Left lobe of liver (tissue), 2 donors: ENCODE results near the gene TRMT11. TPM values are rescaled to one million over a fixed set of nuclear protein-coding genes. Genes with fewer than 3 reads are reported as not detected.
"Not testable (repeated sequence)": the region's sequence is repeated elsewhere in the genome, so short reads cannot be mapped to it uniquely, and the experiment has no call there.

ENCODE experiments used
- ATAC-seq: fragments of 200-7000 bp; cut with Tn5 transposase; one replicate; pipeline ENCODE4 v1.9.1; 2020; ENCODE audit warnings: mild to moderate bottlenecking, moderate library complexity
- DNase-seq: peaks from one replicate; pipeline ENCODE4 v3.0.0-alpha.2; 2020; ENCODE audit warnings: low spot score
- total RNA-seq: library from RNA; stranded (reverse); gene quantifications from one replicate; pipeline ENCODE4 v1.2.1, GENCODE V29; 2021
- donor health status: DM: no; HTN: no; CAD: no; lungs with moderate emphysema.
- donor health status: DM: no; HTN: yes; CAD: no.

Gene TRMT11
- total RNA-seq, 1 donor from 2014 or later = 11.6 TPM

DNA sequence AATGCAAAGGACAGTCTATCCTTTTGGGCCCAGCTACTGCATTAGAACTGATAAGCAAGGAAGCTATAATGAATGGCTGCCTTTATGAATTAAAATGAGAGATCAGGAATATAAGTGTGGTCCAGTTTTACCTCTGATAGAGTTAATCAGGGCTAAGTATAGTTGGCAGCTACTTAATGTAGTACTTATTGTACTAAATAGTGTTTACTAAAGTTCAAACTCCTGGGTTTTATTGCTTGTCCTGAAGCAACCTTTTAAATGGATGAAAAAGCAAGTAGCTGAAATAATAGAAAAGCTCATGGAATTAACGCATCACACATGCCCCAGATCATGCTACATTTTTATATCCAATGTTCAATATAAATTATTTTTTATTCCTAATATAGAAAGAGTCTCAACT is 5.3 kb downstream of the TRMT11 start:
- DNase-seq = no peak
- peak; percentile 49 for ATAC-seq

DNA sequence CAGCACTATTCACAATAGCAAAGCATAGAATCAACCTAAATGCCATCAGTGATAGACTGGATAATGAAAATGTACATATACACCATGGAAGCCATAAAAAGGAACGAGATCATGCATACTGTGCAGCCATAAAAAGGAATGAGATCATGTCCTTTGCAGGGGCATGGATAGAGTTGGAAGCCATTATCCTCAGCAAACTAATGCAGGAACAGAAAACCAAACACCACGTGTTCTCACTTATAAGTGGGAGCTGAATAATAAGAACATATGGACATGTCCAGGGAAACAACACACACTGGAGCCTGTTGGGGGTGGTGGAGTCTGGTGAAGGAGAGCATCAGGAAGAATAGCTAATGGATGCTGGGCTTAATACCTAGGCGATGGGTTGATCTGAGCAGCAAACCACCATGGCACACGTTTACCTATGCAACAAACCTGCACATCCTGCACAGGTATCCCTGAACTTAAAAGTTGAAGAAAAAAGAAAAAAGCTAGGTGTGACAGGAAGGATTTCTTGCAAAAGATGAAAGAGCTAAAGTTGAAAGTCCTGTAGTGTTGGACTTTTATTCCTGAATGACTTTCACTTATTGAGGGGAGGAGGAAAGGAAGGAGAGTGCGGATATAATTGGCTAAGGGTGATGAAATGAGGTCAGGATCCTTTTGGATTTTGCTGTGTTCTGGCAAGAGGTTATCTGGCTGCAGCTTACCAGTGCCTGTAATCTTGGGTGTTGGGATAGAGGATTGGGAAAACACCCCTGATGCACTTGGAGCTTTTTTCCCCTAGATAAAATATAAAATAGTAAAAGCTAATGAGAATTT is 8.5 kb downstream of the TRMT11 start:
- no peak for DNase-seq

DNA sequence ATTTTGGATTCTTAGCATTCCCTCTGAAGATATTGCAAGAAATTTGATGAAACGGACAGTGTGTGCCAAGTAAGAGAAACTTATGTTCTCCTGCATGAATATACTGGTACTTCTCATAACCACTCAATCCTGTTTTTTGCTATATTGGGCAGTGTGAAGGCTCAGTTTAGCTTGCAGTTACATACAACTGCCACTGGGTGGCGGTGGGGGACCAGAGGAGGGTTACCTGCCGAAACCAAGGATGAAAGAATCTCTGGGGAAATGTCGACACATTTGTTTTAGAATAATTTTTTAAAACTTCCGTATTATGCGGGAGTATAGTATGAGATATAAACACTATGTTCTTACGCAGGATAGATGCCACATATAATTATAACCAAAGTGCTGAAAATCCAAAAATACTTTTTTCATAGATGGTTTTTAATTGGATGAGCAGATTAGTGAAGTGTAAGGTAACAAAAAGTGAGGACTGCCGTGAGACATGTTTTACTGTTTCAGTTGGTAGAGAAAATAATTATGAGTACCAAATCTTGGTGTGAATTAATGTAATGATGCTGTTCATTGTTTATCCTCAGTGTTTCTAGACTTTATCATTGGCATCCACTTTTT is 9.7 kb downstream of the TRMT11 start:
- peak; percentile 90 for ATAC-seq

More for the DNA sequence above, 8.5 kb downstream of the TRMT11 start:
- ATAC-seq = peak; percentile 82

DNA sequence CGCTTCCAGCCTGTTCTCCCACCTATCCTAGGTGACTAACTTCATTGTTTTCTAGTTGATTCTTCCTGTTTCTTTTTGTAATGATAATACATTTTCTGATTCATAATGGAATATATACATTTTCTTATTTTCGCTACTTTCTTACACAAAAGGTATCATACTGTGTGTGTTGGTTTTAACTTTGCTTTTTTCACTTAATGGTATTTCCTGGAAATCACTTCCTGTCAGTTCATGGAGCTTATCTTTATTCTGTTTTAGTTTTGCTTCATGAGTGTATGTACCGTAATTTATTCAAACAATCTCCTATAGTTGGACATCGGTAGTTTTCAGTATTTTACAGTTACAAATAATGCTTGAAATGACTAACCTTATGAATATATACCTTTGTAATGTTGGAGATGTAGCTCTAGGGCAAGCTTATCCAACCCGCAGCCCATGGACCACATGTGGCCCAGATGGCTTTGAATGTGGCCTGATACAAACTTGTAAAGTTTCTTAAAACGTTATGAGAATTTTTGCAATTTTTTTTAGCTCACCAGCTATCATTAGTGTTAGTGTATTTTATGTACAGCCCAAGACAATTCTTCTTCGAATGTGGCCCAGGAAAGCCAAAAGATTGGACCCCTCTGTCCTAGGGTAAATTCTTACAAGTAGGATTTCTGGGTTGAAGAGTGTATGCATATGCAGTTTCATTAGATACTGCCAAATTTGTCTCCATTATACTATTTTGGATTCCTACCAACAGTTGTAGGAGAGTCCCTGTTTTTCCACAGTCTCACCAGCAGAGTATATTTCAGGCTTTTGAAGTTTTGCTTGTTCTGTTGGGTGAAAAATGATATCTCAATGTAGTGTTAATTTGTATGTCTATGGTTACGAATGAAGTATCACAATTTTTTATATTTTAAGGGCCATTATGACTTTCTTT is 16.7 kb downstream of the TRMT11 start:
- ATAC-seq (no peak), DNase-seq (no peak)

More for the DNA sequence above, 9.7 kb downstream of the TRMT11 start:
- peak; percentile 69 for DNase-seq

DNA sequence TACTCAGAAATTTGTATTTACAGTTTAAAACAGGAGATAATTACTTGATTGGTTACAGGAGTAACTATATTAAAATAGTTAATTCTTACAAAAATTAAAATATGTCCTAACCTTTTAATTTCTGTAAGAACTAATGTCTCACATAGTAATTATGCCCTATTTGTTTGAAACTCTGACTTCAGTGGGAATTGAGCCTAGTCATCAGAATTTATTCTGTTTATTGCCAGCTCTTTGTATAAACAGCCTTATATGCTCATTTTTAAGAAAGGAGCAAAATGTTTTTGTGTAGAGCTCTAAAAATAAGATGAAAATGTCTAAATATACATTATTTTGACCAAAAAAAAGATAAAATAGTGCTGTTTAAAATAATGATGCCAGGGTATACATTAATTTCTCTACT is 21.5 kb downstream of the TRMT11 start:
- ATAC-seq (no peak), DNase-seq (no peak)

DNA sequence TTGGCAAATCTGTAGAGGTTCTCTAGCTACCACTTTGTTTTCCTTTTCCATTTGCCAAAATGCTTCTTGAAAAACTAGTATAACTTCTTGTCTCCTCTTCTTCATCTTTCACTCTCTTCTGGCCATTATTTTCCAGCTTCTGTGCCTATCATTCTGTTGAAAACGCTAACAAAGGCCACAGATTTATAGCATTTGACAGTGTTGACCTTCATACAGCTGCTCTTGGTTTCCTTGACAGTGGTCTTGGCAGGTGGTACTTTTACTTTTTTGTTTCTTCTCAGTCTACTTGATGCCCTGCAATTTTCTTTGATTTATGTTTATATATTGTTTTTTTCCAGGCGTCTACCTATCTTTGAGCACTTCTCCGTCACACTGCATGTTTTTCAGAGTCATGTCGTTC is 23.7 kb downstream of the TRMT11 start:
- DNase-seq (no peak), ATAC-seq (no peak)

DNA sequence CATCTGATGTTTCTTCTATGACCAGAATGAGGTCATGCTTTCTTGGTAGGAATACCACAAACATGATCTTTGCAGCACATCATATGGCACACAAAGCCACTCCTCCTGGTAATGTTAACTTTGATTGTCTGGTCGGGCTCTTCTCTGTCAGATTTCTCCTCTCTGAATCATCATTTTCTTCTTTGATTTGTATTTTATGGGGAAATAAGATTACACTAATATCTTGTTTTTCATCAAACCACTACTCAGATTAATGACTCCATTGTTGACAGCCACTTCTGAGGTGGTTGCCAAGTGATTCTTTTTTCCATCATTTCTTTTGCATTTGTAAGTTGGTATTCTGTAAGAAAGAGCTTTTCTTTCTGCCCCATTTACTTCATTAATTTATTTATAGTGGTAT is 29.5 kb downstream of the TRMT11 start:
- ATAC-seq = no peak
- DNase-seq = no peak

DNA sequence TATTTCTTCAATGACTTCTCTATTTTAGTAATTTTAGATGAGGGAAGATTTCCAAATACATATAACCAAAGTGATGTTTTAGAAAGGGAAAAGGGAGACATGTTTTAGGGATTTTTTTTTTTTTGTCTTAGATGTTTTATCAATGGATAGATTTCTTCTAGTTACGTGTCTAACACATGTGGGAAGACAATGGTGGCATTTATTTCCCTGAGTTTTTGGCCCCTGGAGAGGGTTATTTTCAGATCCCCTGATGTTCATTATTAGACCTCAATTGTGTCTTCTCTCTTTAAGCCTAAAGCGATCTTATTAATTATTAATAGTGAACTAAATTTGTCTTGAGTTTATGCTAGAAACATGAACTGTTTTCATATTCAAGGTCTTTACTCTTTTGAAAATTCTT is 30.3 kb downstream of the TRMT11 start:
- DNase-seq (no peak), ATAC-seq (no peak)

DNA sequence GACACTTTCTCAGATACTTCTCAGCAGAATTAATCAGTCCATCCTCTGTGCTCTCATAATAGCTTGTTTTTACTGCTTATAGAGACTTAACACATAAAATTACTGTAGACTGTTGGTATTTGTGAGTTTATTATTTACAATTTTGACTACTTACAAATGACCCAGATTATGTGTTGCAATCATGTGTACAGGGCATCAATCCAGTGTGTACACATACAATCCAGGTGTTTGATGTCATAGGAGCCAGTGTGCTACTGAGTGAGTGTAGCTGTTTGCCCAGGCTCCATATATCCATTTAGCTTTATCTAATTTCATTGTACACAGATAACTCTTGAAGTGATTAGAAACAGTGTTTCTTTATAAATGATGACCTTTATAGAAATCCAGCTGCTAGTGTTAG is 31.3 kb downstream of the TRMT11 start:
- ATAC-seq (peak; percentile 94), DNase-seq (no peak)

DNA sequence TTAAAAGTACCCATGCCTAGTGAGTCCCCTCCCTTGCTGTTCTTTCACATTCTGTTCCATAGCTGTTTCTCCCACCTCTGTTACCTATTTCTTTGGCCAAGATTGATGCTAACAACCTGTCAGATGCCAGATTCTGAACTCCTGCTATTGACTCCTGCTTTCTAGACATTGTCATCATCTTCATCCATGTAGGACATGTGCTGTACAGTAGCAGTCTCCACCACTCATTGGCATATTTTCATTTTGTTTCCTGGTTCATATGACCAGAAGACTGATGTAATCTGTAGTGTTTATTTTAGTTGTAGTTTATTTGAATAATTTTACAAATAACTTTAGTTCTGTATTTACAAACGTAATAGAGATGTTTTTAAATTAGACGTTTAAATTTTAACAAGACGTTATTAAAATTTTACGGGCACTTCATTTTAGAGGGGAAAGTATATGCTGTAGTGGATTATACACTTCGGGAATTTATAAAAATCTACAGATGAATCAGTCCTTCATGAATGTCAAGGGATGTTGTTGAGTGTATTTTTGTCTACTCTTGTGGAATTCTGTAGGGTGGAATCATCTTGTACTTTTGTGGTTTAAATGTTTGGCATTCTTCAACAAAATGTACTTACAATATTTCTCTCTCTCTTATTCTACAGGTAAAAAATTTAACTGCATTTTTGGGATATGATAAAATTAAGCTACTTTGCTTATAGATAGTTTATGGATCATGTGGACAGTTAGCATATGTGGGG is 34.1 kb downstream of the TRMT11 start:
- no peak for DNase-seq
- ATAC-seq = no peak

DNA sequence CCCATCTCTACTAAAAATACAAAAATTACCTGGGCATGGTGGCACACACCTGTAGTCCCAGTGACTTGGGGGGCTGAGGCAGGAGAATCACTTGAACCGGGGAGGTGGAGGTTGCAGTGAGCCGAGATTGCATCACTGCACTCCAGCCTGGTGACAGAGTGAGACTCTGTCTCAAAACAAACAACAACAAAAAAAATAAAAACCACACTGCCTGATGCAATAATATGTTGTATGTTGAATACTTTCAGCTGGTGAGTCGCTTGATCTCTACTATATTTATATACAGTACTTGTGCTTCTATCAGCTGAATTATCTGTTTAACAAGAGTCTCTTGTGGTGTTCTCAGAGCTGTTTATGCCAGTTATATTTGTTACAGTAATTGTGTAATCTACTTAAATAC is 37.1 kb downstream of the TRMT11 start:
- DNase-seq = not testable (repeated sequence)
- ATAC-seq = peak; percentile 55

DNA sequence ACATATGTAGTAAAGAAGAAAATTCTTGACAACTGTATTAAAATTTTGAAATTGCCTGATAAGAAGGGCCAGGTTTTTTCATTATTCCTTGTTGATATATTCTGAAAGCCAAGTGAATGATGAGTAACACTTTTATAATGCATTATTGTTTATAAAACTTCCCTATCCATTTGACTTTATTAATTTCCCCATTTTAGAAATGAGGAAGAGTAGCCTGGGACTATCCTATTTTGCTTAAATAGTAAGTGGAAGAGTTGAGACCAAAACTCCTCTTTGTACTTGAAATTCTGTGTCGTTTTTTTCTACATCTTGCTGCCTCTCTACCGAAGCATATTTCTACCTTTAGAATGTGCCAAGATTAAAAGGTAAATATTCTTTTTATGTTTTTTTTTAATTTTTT is 39.7 kb downstream of the TRMT11 start:
- DNase-seq = no peak
- no peak for ATAC-seq

DNA sequence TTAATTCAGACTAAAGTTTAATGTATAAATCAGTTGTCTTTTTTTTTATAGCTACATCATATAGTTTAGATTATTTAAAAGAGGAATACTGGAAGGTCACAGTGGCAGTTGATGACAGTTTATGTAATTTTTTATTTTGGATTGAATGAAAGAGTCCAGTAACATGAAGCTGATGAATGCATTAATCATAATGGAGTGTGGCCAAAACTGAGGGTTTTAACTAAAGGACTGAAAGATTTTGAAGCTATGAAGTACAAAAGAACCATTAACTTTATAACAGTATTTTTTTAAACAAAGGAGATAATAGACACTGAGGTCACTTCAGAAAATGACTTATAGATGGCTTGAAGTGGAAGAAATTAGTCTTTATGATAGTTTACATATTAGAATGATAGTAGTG is 41.3 kb downstream of the TRMT11 start:
- ATAC-seq (no peak), DNase-seq (no peak)

DNA sequence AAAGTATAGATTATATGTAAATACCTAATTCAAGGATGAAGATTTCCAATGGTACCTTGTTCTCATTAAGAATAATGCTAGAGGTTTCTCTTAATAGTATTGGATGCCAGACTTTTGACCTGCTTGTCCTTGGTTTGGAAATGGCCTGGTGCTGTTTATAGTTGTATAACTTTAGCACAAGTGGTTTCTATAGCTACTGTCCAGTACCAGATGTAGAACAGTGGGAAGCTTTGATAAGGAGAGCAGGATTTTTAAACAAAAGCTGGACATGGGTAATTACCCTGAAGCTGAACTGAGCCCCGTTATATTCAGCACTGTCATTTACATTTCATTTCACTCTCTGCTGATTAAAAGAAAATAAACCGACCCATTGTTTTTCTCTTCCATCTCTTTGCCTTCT is 43.7 kb downstream of the TRMT11 start:
- DNase-seq (no peak), ATAC-seq (no peak)

DNA sequence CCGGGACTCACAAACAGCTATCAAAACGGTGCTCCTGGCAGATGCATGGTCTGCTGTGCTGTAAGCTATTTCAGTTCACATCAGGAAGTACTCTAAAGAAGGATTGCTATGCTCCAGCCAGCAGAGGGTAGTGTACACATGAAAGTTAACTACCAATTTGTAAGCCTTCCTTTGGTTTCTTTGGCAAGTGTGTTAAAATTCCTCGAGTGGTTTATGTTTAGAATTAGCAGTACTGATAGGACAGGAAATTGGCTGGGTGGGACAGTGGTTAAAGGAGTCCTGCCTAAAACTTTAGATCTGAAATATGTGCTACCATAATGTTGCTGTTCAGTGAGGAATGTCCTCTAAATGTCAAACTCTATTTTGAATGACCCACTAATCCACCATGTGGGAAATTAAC is 47.4 kb downstream of the TRMT11 start:
- DNase-seq = no peak
- ATAC-seq = peak; percentile 97

DNA sequence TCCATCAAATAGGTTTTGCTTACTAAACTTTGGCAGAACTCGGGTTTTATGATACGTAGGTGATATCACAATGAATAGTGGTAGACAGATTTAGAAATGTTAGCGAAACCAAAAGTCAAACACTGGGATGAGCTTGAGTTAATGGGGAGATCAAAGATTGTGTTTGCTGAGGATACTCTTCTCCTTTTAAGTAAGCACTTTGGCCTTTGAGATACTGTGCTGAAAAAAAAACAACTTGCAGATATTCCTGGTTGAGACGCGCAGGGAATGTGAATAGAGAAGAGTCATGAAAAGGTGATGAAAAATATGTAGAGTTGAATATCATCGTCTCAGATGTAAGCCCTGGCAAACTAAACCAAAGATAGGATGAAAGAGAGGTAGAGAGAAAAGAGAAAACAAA is 48.3 kb downstream of the TRMT11 start:
- DNase-seq (no peak), ATAC-seq (no peak)

DNA sequence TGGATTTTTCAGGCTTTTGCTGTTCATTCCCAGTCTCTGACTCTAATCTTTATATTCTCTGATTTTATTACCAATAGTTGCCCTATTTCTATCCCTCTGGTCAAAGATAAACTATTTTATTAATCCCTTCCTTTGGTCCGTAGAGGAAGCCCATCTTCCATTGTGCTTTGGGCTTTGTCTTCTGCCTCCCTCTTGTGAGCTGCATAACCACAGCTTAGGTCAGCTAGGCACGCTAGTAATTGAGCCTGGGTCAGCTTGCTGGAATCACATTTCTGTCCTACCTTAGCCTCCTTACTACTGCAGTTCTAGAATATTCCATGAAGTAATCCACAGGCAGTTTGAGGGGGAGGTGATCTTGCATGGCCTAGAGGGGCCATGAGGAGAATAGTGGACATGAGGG is 49.4 kb downstream of the TRMT11 start:
- DNase-seq = no peak
- ATAC-seq = no peak

DNA sequence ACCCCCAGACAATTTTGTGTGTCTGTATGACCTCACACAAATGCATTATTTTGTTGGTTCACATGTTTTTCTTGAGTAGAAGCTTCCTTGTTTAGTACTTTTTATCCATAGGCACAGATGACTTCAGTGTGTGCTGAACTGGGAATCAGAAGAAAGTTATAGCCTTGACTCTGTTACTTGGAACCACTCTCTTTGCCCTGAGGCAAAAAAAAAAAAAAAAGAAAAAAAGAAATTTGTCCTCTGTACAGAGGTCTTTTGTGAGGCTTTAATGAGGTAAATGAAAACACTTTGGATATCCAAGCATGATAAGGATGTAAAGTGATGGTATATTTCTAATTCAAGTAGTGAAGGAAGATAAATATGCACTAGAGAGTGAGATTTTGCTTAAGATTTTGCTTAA is 51.9 kb downstream of the TRMT11 start:
- DNase-seq (no peak), ATAC-seq (no peak)

DNA sequence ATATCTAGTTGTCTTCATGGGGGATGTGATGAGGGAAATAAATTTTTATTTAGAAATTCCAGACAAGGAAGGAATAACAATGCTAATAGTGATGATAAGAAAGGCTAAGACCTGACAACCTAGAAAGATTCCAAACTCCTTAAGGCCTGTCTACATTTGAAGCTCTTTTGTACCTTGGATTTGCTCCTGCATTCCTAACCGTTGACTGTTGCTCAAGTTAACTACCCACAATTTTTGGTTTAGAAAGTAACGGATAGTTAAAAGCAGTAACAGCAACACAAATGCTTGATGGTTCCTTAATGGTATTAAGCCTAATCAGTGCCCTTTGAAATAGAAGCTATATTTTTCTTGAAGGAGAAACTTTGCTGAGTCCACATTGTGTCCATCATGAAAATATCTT is 52.9 kb downstream of the TRMT11 start:
- ATAC-seq (no peak), DNase-seq (no peak)

DNA sequence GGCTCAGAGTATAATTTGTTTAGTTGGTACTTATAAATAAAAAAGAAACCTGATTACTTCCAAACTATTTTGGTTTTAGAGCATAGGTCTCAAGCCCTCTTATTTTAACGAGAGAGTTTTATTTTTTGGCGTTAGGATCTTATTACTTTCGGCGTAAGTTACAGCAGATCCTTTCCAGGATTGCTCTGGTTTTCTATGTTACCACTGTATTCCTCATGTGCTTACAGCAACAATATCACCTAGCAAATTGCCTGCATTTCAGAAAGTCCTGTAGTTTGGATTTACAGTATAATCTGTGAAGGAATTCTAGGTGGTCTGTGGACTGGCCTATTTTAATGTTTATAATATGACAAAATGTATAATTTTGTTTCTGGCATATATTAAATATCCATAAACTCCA is 54.1 kb downstream of the TRMT11 start:
- no peak for ATAC-seq
- DNase-seq = no peak

DNA sequence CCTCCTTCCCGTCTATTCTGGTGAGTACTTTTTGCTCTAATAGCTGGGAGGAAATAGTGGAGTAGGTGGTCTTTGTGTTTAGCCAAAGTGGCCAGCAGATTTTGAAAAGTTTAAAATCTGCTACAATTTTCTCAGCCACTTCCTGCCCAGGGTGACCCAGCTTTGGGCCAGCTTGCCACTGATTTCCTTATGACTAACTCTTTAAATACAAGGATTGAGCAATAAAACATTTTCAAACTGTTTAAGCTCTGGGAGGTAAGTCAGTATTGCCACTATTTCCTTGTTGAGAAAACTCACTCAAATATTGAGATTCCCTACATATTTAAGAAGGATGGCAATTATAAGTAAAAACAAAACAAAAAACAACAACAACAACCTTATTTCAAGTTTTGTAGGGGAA is 54.5 kb downstream of the TRMT11 start:
- DNase-seq (no peak), ATAC-seq (peak; percentile 69)
